GM19372 (cell line): ENCODE data around the gene GALNT18.

Source experiments
- ATAC-seq: cut with Tn5 transposase; IDR thresholded peaks from one replicate; pipeline ENCODE4 v1.9.1; 2021; ENCODE audit warnings: mild to moderate bottlenecking, low read depth, moderate library complexity; ENCODE audit not compliant: unreplicated experiment

Gene GALNT18

DNA sequence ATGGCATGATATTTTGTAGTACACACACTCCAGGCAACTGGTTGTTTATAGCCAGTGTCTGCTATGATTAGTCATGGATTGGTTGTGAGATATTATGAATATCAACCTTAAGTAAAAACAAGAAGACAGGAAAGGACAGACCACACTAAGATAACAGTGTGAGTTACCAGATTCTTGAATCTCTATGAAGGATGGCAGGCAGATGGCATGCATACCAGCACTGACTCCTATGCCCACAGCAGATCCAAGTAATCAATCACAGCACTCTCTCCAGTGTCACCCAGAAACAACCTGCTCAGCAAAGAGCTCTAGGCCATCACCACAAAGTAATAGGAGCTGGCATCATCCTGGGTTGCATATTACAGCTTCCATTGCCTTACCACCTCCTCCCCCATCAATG lies 116.6 kb downstream of the GALNT18 start:
- ATAC-seq, result no peak

DNA sequence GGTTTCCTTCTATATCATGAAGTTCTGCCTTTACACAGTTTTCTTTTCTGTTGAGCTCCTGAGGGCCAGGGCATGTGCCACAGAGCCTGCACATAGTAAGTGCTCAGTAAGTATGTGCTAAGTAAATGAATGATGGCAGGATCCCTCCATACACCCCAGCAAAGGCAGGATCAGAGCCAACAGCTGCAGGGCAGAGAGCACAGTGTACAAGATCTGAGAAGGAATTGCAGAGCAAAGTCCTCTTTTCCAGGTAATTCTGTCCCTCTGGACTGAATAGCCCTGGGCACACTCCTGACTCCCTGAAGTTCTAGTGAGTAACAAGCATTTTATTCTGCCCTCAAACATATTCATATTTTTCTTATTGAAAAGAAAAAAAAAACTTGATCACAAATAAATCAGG lies 117.7 kb downstream of the GALNT18 start:
- ATAC-seq, result no peak

DNA sequence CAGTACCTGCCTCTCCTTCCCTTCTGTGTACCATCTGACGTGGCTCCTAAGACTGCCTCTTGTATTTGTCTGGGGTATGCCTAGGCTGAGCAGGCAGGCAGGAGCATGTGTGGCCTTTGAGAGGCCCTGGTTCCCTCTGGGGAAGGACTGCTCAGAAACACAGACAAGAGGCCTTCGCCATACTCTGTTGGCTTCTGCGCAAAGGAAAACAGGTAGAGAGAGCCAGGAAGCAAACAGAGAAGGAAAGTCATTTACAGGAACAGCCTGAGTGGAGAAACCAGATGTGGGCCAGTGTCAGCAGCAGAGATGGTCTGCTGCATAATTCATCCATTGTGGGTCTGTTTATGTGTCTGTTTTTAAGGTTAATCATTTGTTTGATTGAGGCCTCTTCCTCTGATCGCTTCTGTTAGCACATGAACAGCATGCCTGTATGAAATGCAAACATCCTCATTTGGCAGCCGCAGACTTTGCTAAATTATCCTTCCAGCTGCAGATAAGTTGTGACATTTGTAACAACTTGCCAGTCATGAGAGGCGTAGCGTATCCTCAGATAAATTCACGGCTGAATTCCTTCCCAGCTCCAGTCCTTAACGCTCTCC lies 119.4 kb downstream of the GALNT18 start:
- ATAC-seq, result no peak

DNA sequence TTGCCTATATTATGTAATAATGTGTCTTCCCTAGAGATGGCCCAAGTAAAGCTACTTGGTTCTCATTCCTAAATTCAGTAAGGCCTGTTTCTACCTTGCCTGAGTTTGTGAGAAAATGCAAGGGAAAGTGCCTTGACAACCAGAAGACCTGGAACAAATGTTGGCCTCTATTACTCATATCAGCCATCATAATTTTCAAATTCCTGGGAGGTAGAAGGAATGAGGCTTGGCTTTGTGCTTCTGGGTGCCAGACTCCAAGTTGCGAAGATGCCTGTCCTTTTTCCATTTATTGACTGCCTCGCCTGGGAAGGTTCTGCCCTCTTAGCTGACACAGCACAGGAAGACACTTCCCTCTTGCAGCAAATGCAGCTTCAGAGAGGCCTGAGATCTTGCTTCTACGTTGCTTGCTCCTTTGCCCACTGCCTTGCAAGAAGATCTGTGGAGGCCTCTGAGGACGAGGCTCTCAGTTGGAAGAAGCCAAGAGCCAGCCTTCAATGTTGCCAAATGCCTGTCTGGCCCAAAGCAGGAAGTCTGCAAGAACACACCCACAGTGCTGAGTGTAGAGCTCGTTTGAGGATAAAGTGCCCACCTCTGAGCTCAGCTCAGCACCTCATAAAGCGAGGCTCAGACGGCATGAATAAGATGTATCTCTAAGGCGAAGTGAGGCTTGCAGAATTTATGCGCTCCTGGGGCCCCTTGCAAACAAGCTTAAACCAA lies 120.1 kb downstream of the GALNT18 start:
- no peak for ATAC-seq

DNA sequence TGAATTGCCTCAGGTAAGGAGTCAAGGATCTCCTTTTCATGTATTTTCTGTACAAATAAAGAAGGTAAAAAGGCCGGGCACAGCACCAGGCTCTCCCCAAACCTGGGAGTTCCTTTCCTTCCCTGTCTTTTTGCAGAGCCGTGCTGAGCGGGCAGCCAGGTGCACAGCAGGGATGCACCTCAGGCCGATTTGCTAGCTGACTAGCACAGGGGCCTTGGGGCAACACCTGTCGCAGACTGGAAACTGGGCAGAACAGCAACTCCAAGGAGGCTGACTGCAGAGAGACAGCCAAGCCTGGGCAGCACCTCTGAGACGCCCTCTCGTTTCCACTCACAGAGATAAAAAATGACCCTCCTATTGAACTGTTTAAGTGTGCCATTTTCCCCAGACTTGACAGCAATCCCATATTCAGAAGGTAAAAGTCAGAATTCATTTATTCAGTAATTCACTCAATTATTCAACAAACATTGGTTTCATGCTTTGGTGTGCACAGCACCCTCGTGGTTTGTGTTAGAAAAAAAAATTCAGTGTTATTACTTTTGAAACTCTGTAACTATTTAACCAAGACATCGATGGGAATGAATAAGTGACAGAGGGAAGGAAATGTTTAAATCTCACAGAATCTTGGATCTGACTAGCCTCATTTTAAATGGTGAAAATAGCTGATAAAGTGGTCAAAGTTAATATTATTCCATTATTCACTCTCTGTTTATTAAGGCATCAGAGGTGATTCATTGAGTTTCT lies 120.9 kb downstream of the GALNT18 start:
- ATAC-seq, result no peak

DNA sequence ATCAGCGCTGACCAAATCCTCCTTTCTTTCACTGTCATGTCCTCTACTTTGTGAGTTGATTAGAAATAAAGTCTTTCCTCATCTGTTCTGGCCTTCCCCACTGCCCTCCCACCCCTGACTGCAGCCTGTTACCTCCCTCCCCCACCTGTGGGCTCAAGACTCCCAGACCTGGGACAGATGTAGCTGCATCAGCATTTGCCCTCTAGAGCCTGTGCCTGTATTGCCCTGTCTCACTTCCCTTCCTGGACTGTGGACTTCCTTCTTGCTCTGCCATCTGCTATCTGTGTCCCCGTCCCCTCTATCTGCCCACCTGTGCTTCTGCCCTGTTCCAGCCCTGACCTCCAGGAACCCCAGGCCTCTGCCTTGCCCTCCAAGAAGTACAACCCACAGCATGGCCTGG lies 122.5 kb downstream of the GALNT18 start:
- no peak for ATAC-seq

DNA sequence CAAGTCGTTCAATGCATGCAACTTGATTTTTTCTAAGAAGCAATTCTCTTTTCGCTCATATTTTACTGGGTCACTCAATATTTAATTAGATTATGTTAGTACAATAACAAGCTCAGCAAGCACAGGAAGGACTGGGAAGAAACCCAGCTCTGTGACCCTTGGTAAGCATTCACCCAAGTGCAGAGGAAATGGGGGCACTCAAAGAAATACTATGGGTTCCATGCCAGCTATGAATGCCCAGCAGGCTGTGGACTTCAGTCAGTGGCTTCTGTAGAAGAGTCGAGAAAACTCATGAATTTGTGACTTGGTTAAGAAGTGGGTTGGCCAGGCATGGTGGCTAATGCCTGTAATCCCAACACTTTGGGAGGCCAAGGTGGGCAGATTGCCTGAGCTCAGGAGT lies 123.6 kb downstream of the GALNT18 start:
- no peak for ATAC-seq

DNA sequence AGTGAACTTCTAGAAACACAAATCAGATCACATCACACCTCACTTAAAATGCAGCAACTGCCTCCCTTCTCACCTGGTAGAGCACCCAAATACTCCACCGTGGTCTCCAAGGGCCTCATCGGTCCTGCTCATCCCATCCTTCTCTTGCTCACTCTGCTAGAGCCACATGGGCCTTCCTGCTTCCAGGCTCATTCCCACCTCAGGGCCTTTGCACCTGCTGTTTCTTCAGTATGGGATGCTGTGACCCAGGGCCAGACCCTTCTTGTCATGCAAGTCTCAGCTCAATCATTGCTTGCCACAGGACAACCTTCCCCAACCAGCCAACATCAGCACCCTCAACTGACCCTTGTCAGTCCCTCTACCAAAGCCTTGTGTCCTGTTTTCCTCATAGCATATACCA lies 124.9 kb downstream of the GALNT18 start:
- no peak for ATAC-seq

DNA sequence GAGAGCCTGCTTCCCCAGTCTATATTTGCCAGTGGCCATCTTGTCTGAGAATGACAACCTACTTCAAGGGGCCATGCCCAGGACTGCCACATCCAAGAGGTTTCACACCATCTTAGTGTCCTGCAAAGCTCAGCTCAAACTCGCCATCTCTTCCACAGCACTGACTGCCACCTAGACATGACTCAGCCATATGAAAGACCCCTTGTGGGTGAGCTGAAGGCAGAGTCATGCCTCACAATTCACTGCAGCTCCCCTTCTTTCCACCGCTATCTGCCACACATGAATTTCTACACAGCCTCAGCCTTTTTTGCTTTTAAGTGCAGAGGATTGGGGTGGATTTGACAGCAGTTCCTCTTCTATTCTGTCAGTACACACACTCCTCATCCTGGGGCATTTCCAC lies 127.5 kb downstream of the GALNT18 start:
- ATAC-seq, result no peak

DNA sequence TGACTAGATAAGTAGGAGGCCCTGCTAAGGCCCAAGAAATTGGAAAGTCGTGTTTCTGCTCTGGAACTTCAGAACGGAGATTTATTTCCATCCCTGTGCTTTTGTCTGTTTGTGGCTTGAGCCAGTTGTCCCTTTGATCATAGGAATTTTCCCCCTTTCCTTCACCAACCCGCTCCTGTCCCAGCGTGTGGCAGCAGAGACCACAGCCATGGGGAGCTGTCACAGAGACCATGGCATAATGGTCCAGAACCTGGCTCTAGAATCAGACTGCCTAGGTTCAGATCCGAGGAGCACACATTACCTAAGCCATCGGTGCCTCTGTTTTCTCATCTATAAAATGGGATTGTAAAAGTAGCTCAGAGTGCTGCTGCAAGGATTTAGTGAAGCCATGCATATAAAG lies 128.1 kb downstream of the GALNT18 start:
- no peak for ATAC-seq

DNA sequence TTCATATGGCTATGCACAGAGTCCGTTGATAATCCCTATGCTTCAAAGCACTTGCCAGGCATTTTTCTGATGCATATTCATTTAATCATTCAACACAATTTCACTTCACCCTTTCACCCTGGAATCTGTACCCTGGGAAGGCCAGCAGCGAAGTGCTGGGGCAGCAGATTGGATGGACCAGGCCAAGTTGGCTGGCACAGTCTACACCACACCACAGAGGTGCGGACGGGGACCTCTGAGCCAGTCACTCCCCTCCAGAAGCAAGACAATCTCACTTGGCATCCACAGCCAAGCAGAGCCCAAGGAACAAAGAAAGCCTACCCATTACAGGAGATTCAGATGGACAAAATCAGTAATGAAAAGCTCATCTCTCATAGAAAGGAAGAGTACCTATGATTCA lies 130.2 kb downstream of the GALNT18 start:
- ATAC-seq, result no peak

DNA sequence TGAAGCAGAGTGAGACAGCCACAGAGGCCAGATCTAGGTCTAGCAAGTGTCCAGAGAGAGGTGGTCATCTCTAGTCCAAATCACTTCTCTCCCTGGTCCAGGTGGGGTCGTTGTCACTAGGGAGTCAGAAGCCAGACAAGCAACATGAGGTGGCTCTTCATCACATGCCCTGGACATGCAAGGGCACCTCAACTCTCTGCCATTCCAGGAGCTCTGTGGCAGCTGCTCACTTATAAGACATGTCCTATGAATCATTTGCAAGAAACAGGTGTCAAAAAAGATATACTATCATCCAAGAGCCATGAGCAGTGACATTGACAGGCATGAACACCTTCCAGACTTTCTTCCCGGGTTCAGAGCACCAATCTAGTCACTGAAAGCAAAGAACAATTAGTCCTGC lies 130.8 kb downstream of the GALNT18 start:
- no peak for ATAC-seq

DNA sequence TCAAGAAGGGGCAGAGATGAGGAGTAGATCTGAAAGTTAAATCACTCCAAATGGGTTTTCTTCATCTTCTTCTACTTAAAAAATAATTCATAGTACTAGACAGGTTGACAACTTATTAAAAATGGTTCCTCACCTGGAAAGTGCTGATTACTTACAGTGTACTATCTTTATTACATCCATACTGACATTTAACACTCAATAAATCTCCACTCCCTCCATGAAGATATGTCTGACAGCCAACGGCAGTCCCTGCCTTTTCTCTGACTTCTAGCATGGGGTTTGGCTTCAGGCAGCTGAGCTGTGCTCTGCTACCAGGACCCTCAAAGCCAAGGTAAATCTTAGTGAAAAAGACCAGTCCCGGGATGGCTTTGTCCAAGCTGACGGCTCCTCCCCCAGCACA lies 135.4 kb downstream of the GALNT18 start:
- no peak for ATAC-seq

DNA sequence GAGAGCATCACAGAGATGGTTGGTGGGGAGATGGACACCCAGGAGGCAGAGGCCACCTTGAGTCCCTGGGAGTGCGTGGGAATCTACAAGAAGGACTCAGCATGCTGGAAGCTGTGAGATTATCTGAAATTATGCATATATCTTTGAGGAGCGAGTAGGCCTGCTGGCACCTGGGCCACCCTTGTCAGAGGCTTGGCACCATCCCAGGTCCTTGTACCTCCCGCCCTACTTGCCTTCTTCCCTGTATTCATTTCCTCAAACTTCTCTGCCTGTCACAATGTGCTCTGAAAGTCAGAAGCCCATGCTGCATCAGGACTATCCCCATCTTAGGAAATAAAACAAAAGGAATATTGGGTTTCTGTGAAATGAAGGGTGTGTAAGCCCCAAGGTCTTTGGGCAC lies 135.8 kb downstream of the GALNT18 start:
- ATAC-seq, result no peak

DNA sequence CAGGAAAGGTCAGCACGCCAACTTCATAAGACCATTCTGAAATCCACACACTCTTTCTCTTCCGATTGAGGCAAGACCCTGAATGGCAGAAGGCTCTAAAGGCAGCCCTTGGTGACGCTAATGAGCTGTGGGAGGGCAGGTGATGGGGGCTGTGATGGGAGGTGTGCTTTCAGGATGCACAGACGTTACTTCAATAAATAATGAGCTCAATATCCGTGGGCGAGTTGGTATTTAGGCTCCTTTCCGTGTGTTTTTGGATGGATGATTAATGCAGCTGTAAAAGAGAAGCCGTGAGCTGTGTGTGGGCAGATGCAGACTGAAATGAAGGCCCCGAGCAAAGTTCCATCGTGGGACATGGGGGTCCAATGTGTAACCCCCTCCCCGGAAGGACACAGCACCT lies 138.2 kb downstream of the GALNT18 start:
- ATAC-seq, result no peak

DNA sequence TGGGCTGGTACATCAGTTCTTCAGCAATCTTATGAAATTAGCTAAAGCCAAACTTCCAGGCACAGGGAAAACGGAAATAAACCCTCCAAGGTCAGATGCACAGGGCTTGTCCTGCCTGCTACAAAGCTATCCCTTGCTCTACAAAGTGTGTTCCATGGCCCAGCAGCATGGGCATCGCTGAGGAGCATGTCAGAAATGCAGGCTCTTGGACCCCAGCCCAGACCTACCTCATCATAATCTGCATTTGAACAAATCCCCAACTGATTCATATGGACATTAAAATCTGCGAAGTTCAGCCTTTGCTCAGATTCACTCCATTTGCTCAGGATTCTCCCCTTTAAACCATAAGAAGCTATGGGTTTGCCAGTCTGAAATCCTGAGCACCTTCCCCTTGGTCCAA lies 139.1 kb downstream of the GALNT18 start:
- ATAC-seq, result no peak

DNA sequence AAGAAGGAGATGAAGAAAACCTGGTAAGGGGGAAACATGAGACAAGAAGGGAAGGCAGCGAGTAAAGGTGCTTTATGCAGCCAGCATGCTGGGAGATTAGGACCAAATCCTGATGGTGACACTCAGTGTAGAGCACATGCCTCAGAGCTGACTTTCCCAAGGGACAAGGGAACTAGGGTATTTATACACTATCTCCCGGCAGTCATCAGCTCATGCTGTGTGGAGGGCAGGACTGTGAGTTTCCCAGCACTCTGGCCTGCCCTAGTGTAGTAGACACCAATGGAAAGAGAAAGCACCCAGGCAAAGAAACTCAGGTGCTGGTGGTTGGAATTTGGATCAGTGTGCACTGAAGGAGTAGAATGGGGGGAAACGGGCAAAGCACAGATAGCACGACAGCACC lies 140.4 kb downstream of the GALNT18 start:
- no peak for ATAC-seq

DNA sequence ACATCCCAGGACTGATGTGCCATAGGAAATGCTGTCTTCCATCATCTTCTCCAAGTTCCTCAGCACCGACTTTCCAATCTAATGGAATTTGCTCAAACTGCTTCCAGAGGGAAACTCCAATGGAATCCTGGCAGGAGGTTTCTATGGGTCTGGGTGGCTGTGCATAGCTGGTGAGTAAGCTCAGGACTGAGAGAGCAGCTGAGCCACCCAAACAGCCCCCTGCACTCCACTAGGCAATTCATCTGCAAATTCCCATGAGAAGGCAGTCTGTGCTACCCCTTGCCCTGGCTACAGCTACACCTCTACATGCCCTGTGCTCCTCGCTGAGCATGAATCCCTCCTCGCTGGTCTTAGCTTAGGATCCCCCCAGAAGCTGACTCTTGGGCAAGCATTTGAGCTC lies 140.8 kb downstream of the GALNT18 start:
- no peak for ATAC-seq

DNA sequence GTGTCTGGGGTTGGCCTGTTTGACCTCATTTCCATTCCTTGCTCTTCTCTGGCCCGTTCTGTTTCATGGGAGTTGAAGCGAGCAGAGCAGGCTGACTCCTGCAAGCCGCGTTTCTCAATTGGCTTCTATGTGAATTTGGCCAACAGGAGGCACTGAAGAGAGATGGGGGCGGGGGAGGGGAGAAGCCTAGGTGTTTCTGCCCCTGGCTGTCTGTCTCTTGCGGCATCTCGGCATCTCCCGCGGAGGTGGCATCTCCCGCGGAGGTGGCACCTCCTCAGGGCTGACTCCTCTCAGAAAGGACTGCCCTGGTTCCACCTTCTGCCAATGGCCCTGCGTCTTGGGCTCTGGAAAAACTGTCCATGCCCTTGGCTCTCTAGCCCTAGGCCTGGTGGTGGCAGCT lies 143.1 kb downstream of the GALNT18 start:
- no peak for ATAC-seq

DNA sequence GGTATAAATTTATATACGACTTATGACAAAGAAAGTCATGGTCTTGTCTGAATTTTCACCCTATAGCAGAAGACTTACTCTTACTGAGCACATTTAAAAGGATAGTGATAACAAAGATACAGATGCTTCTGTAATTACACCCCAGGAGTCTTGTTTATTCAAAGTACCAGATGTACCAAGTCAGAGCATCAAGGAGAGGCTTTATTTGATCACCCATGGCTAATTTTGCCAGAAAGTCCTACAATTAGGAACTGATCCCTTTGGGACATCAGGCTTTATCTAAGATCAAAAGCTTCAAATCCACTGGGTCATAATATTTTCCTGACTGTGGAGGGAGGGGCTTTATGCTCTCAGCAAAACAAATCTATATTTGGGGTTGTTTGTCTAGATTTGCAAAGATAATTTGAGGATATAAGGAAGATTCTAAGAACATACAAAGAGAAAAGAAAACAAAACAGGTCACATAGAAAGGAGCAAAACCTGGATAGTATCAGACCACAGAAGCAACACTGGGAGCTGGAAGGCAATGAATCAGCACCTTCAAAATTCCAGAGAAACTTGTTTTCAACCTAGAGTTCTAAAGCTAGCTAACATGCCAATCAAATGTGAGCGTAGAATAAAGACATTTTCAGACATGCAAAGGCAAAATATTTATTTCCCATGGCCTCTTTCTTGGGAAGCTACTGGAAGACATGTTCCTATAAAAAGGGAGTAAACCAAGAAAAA lies 143.9 kb downstream of the GALNT18 start:
- no peak for ATAC-seq

DNA sequence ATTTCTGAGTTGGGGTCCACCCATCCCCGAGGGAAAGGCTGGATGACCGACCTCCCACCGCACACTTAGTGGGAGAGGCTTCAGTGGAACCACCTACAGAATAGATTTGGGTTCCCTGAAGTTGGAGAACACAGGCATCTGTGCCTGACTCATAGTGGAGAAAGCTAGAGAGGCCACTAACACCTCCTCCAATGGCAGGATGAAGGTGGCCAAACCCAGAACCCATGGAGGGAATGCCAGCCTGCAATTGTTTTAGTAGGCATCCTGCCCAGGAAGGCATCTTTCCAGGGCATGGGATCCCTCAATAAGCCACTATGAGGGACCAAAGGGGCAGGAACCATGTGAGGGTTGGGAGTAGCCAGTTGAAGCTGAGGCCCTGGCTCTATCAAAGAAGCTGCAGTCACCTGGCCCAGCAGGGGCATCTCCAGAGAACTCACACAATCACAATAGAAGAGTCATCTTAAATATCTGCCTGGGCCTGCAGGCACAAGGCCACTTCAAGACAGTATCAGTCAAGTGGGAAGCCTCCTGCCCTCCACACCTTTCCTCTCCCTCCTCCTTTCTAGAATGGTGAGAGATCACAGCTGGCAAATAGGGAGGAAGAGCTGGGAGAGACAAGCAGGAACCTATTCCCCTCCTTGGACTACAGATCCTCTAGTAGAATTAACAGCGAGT lies 144.7 kb downstream of the GALNT18 start:
- no peak for ATAC-seq
